ENCODE data around the gene CSRNP2.

The CSRNP2 gene

GRCh38 chr12:51067771-51068170 lies 15.6 kb downstream of the CSRNP2 start:
- in situ Hi-C loops (cut with MboI; ENCODE audit: low sequenced_read_pairs) = no loop called here
- Histone ChIP-seq H3K27me3 (ENCODE audit: low read depth) (no peaks in the 10 kb centered on the region), H3K9me3 (no peaks in the 10 kb centered on the region), H3K36me3 (replicated peaks) (peaks cover 75% of the 10 kb centered on the region), H3K4me3 (no peak overlapping the region), H3K4me1 (no peaks in the 10 kb centered on the region)
- DNase-seq (ENCODE audit: low spot score in 2 of 2) = no peak

DNA sequence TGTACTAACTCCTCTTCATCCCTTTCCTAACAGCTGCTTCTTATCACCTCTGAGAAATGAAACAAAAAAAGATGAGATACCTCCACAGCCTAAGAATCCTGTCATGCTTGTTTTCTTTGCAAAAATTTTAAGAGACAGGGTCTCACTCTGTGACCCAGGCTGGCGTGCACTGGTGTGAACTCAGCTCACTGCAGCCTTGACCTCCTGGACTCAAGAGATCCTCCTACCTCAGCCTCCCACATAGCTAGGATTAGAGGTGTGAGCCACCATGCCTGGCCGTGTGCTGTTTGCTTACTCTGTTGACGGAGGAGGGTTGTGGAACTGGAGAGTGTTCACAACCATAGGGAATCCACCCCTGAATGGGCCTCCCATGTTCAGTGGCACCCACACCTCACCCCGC lies 16.2 kb downstream of the CSRNP2 start:
- Histone ChIP-seq H3K9me3 (no peaks in the 10 kb centered on the region), H3K4me3 (no peak overlapping the region), H3K4me1 (no peaks in the 10 kb centered on the region), H3K36me3 (replicated peaks) (peaks cover 76% of the 10 kb centered on the region), H3K27me3 (ENCODE audit: low read depth) (no peaks in the 10 kb centered on the region)
- DNase-seq (ENCODE audit: low spot score in 2 of 2) = no peak
- in situ Hi-C loops (cut with MboI; ENCODE audit: low sequenced_read_pairs) = no loop called here

DNA sequence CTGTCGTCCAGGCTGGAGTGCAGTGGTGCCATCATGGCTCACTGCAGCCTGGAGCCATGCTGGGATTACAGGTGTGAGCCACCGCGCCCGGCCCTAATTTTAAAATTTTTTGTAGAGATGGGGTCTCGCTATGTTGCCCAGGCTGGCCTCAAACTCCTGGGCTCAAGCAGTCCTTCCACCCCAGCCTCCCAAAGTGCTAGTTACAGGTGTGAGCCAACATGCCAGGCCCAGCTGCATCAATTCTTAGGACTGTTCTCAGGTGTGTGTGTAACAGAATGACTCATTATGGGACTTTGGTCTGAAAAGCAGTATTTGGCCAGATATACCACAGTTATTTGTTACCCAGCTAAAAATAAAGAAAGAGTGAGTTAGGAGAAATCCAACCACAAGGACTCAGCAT lies 17.9 kb downstream of the CSRNP2 start:
- Histone ChIP-seq H3K36me3 (replicated peaks) (peaks cover 78% of the 10 kb centered on the region), H3K4me1 (no peaks in the 10 kb centered on the region), H3K27me3 (ENCODE audit: low read depth) (no peaks in the 10 kb centered on the region), H3K9me3 (no peaks in the 10 kb centered on the region), H3K4me3 (no peak overlapping the region)
- DNase-seq (ENCODE audit: low spot score in 2 of 2) = no peak
- in situ Hi-C loops (cut with MboI; ENCODE audit: low sequenced_read_pairs) = no loop called here

DNA sequence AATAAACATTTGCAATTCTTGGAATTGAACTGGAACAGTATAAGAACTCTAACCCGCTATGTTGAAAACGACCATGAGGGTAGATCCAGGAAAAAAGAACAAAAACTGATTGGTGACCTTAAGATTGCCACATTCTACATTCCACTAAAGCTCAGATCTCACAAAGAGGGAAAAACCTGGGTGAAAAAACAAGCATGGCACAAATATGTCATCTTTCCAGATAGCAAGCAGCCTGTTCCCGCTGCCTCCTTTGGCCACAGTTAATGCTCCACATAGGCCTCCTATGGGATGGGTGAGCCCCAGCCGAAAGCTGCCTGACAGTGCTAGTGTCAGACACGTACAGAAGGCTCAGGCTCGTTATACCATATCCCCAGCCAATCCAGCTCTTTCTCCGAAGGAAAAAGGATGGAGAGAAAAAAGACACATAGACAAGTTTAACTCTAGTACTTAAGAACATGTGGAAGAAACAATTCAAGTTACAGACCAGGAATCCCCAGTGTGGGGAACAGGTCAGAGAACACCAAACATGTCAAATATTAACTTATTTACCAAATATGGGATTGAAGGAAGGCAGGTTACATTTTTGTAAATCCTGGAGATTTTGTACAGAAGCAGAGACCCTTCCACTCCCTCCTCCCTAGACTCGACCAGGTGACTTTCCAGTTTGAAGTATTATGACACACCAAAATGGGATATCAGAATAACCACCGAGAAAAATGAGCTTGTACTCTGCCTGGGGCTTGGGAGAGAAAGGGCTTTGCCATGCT lies 20.6 kb downstream of the CSRNP2 start:
- Histone ChIP-seq H3K4me1 (no peaks in the 10 kb centered on the region), H3K27me3 (ENCODE audit: low read depth) (no peaks in the 10 kb centered on the region), H3K4me3 (no peak overlapping the region), H3K36me3 (replicated peaks) (peaks cover 91% of the 10 kb centered on the region), H3K9me3 (no peaks in the 10 kb centered on the region)
- DNase-seq (ENCODE audit: low spot score in 2 of 2) = no peak
- in situ Hi-C loops (cut with MboI; ENCODE audit: low sequenced_read_pairs) = no loop called here

GRCh38 chr12:51059086-51059485 lies 24.3 kb downstream of the CSRNP2 start:
- H3K4me1 ChIP-seq = no peaks in the 10 kb centered on the region; the same call in 1 of the 2 replicates
- H3K27me3 ChIP-seq (ENCODE audit: low read depth) = no peaks in the 10 kb centered on the region
- H3K9me3 ChIP-seq = no peaks in the 10 kb centered on the region
- H3K36me3 ChIP-seq (replicated peaks) = peaks cover 93% of the 10 kb centered on the region
- no peak overlapping the region for H3K4me3 ChIP-seq
- no peak for DNase-seq (ENCODE audit: low spot score in 2 of 2)
- in situ Hi-C loops (cut with MboI; ENCODE audit: low sequenced_read_pairs) = no loop called here

DNA sequence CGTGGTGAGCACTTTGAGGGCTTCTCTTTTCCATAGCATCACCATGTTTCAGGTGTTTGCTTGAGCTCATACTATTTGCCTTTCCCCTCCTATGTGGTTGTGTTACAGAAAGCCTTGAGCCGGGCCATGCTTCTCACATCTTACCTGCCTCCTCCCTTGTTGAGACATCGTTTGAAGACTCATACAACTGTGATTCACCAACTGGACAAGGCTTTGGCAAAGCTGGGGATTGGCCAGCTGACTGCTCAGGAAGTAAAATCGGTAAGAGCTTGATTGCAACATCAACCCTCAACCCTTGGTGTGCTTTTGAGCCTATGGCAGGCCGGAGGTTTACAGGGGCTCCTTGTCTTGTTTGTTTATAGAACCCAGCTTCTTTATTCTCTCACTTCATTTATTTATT lies 27.2 kb downstream of the CSRNP2 start:
- H3K36me3 ChIP-seq (replicated peaks) = peaks cover 91% of the 10 kb centered on the region
- no peaks in the 10 kb centered on the region for H3K27me3 ChIP-seq (ENCODE audit: low read depth)
- peaks cover 4% of the 10 kb centered on the region; the same call in 1 of the 2 replicates for H3K4me1 ChIP-seq
- H3K9me3 ChIP-seq = no peaks in the 10 kb centered on the region
- no peak for DNase-seq (ENCODE audit: low spot score in 2 of 2)
- H3K4me3 ChIP-seq = no peak overlapping the region
- in situ Hi-C loops (cut with MboI; ENCODE audit: low sequenced_read_pairs) = no loop called here

DNA sequence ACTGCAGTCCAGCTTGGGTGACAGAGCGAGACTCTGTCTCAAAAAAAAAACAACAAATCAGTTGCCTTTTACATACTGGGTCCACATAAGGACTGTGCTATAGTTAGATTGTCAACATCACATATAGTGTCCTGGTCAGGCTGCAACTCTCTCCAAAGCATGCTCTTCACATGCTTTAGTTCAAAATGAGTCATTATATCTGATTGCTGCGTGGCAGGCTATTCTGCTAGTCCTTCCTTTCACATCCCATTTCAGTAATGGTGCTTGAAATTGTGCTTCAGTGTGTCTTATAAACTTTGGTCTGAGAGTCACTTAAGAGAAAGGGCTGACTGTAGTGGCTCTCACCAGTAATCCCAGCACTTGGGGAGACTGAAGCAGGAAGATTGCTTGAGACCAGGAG lies 28.3 kb downstream of the CSRNP2 start:
- H3K36me3 ChIP-seq (replicated peaks) = peaks cover 86% of the 10 kb centered on the region
- in situ Hi-C loops (cut with MboI; ENCODE audit: low sequenced_read_pairs) = no loop called here
- no peak for DNase-seq (ENCODE audit: low spot score in 2 of 2)

DNA sequence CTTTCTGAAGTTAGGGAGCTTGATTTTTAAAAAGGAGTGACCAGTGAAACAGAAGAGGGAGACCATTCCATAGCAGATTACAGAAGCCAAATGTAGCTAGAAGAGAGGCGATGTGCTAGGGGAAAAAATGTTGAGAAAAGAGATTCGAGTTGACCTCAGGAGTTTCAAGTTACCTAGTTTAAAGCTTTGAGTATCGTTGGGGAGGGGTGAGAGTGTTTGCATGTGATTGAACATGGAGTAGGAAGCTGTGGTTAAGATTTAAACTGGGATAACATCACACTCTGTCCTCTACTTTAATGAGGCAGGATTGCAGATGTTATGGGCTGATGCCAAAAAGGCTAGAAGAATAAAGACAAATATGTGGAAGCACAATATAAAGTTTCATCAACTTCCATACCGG lies 31.6 kb downstream of the CSRNP2 start:
- in situ Hi-C loops (cut with MboI; ENCODE audit: low sequenced_read_pairs) = no loop called here
- no peak for DNase-seq (ENCODE audit: low spot score in 2 of 2)
- Histone ChIP-seq H3K4me1 (peaks cover 10% of the 10 kb centered on the region), H3K27me3 (ENCODE audit: low read depth) (no peaks in the 10 kb centered on the region), H3K36me3 (replicated peaks) (peaks cover 60% of the 10 kb centered on the region), H3K9me3 (no peaks in the 10 kb centered on the region), H3K4me3 (no peak overlapping the region)

More for the DNA sequence above, 28.3 kb downstream of the CSRNP2 start:
- Histone ChIP-seq H3K27me3 (ENCODE audit: low read depth) (no peaks in the 10 kb centered on the region), H3K4me1 (peaks cover 7% of the 10 kb centered on the region; the same call in 1 of the 2 replicates), H3K4me3 (no peak overlapping the region), H3K9me3 (no peaks in the 10 kb centered on the region)

DNA sequence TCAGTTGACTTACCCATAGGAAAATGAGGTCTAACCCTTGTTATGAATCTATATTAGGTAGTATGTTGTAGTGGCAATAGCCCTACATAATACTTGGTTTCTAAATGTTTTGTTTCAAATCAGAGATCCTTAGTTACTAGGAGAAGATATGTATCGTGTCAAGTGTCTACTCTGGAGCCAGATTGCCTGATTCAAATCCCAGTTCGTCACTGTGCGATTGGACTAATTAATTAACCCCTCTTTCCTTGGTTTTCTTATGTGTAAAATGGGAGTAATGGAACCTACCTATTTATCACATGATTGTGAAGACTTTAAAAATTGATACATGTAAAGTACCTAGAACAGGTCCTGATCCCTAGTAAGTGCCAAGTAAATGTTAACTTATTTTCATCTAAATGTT lies 33.9 kb downstream of the CSRNP2 start:
- Histone ChIP-seq H3K4me3 (peak overlapping the region; percentile 69), H3K4me1 (peaks cover 10% of the 10 kb centered on the region), H3K27me3 (ENCODE audit: low read depth) (no peaks in the 10 kb centered on the region), H3K9me3 (no peaks in the 10 kb centered on the region), H3K36me3 (replicated peaks) (peaks cover 41% of the 10 kb centered on the region)
- DNase-seq (ENCODE audit: low spot score in 2 of 2) = no peak
- in situ Hi-C loops (cut with MboI; ENCODE audit: low sequenced_read_pairs) = no loop called here

DNA sequence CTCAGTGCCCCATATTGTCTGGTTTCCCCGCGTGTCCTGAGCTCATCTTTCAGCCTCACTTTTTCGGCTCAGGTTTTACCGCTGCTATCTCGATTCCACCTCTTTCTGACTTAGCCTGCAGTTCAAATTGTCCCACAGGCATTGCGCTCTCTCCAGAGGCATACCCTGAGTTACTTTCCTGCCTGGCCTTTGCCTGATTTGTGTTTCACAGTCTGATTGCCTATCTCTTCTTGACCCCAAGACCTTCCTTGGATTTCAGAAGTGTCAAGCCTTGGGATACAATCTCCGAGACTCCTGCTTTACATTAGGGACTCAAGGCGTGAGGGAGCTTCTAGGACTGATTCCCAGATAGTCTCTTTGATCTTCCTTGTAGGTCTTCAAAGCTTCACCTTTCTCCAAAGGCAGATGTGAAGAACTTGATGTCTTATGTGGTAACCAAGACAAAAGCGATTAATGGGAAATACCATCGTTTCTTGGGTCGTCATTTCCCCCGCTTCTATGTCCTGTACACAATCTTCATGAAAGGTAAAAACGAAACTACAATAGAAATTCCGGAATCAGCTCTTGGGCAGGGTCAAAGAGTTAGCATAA lies 34.6 kb downstream of the CSRNP2 start:
- peaks cover 10% of the 10 kb centered on the region for H3K4me1 ChIP-seq
- H3K27me3 ChIP-seq (ENCODE audit: low read depth) = no peaks in the 10 kb centered on the region
- no peak for DNase-seq (ENCODE audit: low spot score in 2 of 2)
- H3K9me3 ChIP-seq = no peaks in the 10 kb centered on the region
- peaks cover 33% of the 10 kb centered on the region for H3K36me3 ChIP-seq (replicated peaks)
- in situ Hi-C loops (cut with MboI; ENCODE audit: low sequenced_read_pairs) = no loop called here
- H3K4me3 ChIP-seq = peak overlapping the region; percentile 69

- Histone ChIP-seq H3K4me3 (peak within 1 kb of the TSS; percentile 69), H3K36me3 (replicated peaks) (peaks cover 24% of the 10 kb centered on the region), H3K9me3 (no peaks in the 10 kb centered on the region), H3K4me1 (peaks cover 10% of the 10 kb centered on the region), H3K27me3 (ENCODE audit: low read depth) (no peaks in the 10 kb centered on the region)
- peak; percentile 94 to 98 for DNase-seq (ENCODE audit: low spot score in 2 of 2)
- in situ Hi-C loops (cut with MboI; ENCODE audit: low sequenced_read_pairs) = no loop called here
Measured at GRCh38 chr12:51047655-51048540, 35.5 kb downstream of the CSRNP2 start, which contains the start of gene LETMD1. LETMD1 (plus strand) TSS chr12:51048327; CDS start chr12:51048357, 30 bp downstream.

- Histone ChIP-seq H3K36me3 (replicated peaks) (no peaks in the 10 kb centered on the region), H3K27me3 (ENCODE audit: low read depth) (no peaks in the 10 kb centered on the region), H3K4me3 (no peak overlapping the region), H3K9me3 (no peaks in the 10 kb centered on the region), H3K4me1 (no peaks in the 10 kb centered on the region)
- in situ Hi-C loops (cut with MboI; ENCODE audit: low sequenced_read_pairs) = no loop called here
- no peak for DNase-seq (ENCODE audit: low spot score in 2 of 2)
Measured at GRCh38 chr12:51036279-51036678, 47.1 kb downstream of the CSRNP2 start.

GRCh38 chr12:51033457-51034089 lies 49.8 kb downstream of the CSRNP2 start:
- H3K4me3 ChIP-seq = no peak overlapping the region
- in situ Hi-C loops (cut with MboI; ENCODE audit: low sequenced_read_pairs) = no loop called here
- H3K36me3 ChIP-seq (replicated peaks) = no peaks in the 10 kb centered on the region
- no peaks in the 10 kb centered on the region for H3K9me3 ChIP-seq
- no peaks in the 10 kb centered on the region for H3K27me3 ChIP-seq (ENCODE audit: low read depth)
- H3K4me1 ChIP-seq = peaks cover 5% of the 10 kb centered on the region
- DNase-seq (ENCODE audit: low spot score in 2 of 2) = no peak

Data from HAP-1 (cell line).